ENCODE data around the gene PDE6D.

GRCh38 chr2:231699006-231699405, 82.1 kb downstream of the PDE6D start:
- TF ChIP-seq RELA (CRISPR knock-in tag; IDR thresholded peaks at IDR 0.05): no peak
- TF ChIP-seq, protein P1, sequence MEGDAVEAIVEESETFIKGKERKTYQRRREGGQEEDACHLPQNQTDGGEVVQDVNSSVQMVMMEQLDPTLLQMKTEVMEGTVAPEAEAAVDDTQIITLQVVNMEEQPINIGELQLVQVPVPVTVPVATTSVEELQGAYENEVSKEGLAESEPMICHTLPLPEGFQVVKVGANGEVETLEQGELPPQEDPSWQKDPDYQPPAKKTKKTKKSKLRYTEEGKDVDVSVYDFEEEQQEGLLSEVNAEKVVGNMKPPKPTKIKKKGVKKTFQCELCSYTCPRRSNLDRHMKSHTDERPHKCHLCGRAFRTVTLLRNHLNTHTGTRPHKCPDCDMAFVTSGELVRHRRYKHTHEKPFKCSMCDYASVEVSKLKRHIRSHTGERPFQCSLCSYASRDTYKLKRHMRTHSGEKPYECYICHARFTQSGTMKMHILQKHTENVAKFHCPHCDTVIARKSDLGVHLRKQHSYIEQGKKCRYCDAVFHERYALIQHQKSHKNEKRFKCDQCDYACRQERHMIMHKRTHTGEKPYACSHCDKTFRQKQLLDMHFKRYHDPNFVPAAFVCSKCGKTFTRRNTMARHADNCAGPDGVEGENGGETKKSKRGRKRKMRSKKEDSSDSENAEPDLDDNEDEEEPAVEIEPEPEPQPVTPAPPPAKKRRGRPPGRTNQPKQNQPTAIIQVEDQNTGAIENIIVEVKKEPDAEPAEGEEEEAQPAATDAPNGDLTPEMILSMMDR (CRISPR knock-in tag; IDR thresholded peaks at IDR 0.05): no peak
- no peak for TF ChIP-seq ZNF670 (CRISPR knock-in tag; IDR thresholded peaks at IDR 0.05; ENCODE audit: borderline replicate concordance)
- no peak for TF ChIP-seq ZNF550 (CRISPR knock-in tag; IDR thresholded peaks at IDR 0.05; ENCODE audit: borderline replicate concordance)
- TF ChIP-seq, protein P2, sequence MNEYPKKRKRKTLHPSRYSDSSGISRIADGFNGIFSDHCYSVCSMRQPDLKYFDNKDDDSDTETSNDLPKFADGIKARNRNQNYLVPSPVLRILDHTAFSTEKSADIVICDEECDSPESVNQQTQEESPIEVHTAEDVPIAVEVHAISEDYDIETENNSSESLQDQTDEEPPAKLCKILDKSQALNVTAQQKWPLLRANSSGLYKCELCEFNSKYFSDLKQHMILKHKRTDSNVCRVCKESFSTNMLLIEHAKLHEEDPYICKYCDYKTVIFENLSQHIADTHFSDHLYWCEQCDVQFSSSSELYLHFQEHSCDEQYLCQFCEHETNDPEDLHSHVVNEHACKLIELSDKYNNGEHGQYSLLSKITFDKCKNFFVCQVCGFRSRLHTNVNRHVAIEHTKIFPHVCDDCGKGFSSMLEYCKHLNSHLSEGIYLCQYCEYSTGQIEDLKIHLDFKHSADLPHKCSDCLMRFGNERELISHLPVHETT (CRISPR knock-in tag; conservative IDR thresholded peaks at IDR 0.05): no peak
- TF ChIP-seq, protein P3, sequence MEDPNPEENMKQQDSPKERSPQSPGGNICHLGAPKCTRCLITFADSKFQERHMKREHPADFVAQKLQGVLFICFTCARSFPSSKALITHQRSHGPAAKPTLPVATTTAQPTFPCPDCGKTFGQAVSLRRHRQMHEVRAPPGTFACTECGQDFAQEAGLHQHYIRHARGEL (CRISPR knock-in tag; IDR thresholded peaks at IDR 0.05): no peak
- no peak for TF ChIP-seq ZNF121 (CRISPR knock-in tag; IDR thresholded peaks at IDR 0.05)
